ENCODE measurements around the gene KLF15. TPM values are rescaled to one million over a fixed set of nuclear protein-coding genes. Genes with fewer than 3 reads are reported as not detected.
"Not testable (repeated sequence)": the region's sequence is repeated elsewhere in the genome, so short reads cannot be mapped to it uniquely, and the experiment has no call there.

The KLF15 gene
- total RNA-seq, 1 donor from 2014 or later: 44.6 TPM

- Histone ChIP-seq H3K27me3 (no peaks in the 10 kb centered on the region), H3K4me3 (no peak overlapping the region), H3K36me3 (no peaks in the 10 kb centered on the region), H3K9me3 (no peaks in the 10 kb centered on the region), H3K4me1 (peaks cover 3% of the 10 kb centered on the region), H3K27ac (no peak overlapping the region)
- ATAC-seq: no peak
- intact Hi-C loops (cut with DNase I): no loop called here
- no peak for DNase-seq
- TF ChIP-seq, protein P1, sequence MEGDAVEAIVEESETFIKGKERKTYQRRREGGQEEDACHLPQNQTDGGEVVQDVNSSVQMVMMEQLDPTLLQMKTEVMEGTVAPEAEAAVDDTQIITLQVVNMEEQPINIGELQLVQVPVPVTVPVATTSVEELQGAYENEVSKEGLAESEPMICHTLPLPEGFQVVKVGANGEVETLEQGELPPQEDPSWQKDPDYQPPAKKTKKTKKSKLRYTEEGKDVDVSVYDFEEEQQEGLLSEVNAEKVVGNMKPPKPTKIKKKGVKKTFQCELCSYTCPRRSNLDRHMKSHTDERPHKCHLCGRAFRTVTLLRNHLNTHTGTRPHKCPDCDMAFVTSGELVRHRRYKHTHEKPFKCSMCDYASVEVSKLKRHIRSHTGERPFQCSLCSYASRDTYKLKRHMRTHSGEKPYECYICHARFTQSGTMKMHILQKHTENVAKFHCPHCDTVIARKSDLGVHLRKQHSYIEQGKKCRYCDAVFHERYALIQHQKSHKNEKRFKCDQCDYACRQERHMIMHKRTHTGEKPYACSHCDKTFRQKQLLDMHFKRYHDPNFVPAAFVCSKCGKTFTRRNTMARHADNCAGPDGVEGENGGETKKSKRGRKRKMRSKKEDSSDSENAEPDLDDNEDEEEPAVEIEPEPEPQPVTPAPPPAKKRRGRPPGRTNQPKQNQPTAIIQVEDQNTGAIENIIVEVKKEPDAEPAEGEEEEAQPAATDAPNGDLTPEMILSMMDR (IDR thresholded peaks at IDR 0.05): no peak
These were observed 17.7 kb downstream of the KLF15 start for GRCh38 chr3:126339466-126339865.

DNA sequence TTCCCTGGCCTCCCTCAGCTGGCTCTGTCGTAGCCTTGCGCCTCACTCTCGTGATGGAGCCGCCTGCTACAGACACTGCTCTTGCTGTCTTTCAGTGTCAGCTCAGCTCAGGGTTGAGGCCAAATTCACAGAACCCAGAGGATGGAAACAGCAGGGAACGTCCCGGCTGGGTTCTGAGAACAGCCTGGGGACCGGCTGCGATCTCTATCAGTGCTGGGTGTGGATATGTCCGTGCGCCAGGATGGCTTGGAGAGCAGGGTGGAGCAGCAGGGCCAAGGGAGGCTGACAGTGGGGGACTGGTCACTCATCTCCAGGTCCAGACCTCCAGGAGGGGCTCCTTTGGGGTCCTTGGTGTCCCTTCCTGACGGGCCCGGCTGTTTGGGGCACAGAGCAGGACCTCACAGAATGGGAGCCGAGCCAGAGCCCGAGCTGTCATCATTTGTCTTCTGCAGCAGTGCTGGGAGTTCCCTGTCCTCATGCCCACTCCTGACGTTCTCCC is 18.4 kb downstream of the KLF15 start:
- Histone ChIP-seq H3K4me1 (peaks cover 3% of the 10 kb centered on the region), H3K9me3 (no peaks in the 10 kb centered on the region), H3K36me3 (no peaks in the 10 kb centered on the region), H3K4me3 (no peak overlapping the region), H3K27me3 (no peaks in the 10 kb centered on the region), H3K27ac (no peak overlapping the region)
- intact Hi-C loops (cut with DNase I): no loop called here
- peak; percentile 63 for DNase-seq
- TF ChIP-seq, protein P1 (IDR thresholded peaks at IDR 0.05): no peak
- peak; percentile 16 for ATAC-seq

GRCh38 chr3:126337980-126338651 is 19.1 kb downstream of the KLF15 start:
- no peaks in the 10 kb centered on the region for H3K27me3 ChIP-seq
- peak; percentile 22 for DNase-seq
- no peak overlapping the region for H3K27ac ChIP-seq
- no peaks in the 10 kb centered on the region for H3K4me1 ChIP-seq
- intact Hi-C loops (cut with DNase I): no loop called here
- no peaks in the 10 kb centered on the region for H3K9me3 ChIP-seq
- ATAC-seq: peak; percentile 16
- H3K36me3 ChIP-seq: no peaks in the 10 kb centered on the region
- H3K4me3 ChIP-seq: no peak overlapping the region
- TF ChIP-seq, protein P1 (IDR thresholded peaks at IDR 0.05): no peak

DNA sequence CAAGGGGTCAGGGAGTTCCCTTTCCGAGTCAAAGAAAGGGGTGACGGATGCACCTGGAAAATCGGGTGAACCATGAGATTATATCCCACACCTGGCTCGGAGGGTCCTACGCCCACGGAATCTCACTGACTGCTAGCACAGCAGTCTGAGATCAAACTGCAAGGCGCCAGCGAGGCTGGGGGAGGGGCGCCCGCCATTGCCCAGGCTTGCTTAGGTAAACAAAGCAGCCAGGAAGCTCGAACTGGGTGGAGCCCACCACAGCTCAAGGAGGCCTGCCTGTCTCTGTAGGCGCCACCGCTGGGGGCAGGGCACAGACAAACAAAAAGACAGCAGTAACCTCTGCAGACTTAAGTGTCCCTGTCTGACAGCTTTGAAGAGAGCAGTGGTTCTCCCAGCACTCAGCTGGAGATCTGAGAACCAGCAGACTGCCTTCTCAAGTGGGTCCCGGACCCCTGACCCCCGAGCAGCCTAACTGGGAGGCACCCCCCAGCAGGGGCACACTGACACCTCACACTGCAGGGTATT is 25.3 kb downstream of the KLF15 start:
- H3K36me3 ChIP-seq; H3K4me1 ChIP-seq; ATAC-seq; H3K4me3 ChIP-seq; H3K27me3 ChIP-seq; intact Hi-C loops (cut with DNase I); H3K27ac ChIP-seq: not testable (repeated sequence)
- DNase-seq: peak; percentile 19
- peaks cover 11% of the 10 kb centered on the region for H3K9me3 ChIP-seq

DNA sequence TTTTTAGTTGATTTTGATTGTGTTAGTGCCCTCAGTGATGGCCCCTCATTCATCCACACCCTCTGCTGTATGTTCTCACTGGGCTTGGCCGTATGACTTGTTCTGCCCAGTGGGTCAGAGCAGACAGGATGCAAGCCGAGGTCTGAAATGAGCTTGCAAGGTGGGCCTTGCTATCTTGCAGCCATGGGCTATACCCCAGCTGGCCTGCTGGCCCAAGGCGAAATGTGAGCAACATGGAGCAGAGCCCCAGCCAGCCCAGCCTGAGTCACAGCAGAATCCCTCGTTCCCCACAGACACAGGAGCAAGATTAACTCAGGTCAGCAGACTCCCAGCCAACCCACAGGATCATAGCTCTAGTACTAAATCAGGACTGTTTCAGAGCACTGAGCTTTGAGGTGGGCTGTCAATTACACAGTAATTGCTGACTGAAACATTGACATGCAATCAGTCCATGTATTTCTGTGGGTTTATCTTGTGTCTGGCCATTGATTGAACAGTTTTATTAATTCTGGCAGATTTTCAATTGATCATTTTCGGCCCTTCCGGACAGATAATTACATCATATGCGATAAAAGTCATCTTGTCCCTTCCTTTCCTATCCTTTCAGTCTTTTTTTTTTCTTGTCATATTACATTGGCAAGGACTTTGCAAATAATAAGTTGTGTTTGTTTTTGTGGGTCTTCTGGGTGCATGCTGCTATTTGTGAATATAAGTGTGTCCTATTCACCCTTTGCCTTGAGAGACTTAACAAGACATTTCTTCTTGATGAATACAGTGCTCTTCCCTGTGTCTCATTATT is 27.1 kb downstream of the KLF15 start:
- intact Hi-C loops (cut with DNase I): no loop called here
- Histone ChIP-seq H3K27me3 (no peaks in the 10 kb centered on the region), H3K9me3 (peaks cover 11% of the 10 kb centered on the region), H3K4me1 (no peaks in the 10 kb centered on the region), H3K36me3 (no peaks in the 10 kb centered on the region), H3K27ac (no peak overlapping the region), H3K4me3 (no peak overlapping the region)
- peak; percentile 11 for DNase-seq
- ATAC-seq: no peak
- TF ChIP-seq, protein P1 (IDR thresholded peaks at IDR 0.05): no peak

DNA sequence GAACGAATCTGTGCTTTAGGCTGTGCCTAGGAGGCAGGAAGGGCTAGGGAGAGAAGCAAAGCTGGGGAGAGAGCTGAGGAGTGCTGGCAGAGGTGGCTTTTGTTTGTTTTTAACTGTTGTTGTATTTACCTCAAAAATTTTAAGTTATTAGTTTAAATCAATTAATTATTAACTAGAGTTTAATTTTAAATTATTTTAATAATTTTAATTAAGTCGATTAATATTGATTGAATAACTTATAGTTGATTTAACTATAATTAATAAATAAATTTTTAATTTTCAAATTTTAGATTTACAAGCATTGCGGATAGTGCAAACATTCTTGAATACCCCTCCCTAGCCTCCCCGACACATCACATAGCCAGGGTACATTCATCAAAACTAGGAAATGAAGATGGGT is 30.6 kb downstream of the KLF15 start:
- no peak for ATAC-seq
- DNase-seq: no peak
- H3K9me3 ChIP-seq: peaks cover 11% of the 10 kb centered on the region
- H3K4me1 ChIP-seq: no peaks in the 10 kb centered on the region
- intact Hi-C loops (cut with DNase I): no loop called here
- H3K27ac ChIP-seq: no peak overlapping the region
- no peaks in the 10 kb centered on the region for H3K36me3 ChIP-seq
- H3K4me3 ChIP-seq: no peak overlapping the region
- TF ChIP-seq, protein P1 (IDR thresholded peaks at IDR 0.05): no peak
- no peaks in the 10 kb centered on the region for H3K27me3 ChIP-seq
